Measurements from ENCODE around the gene TAS2R40. TPM values are rescaled to one million over a fixed set of nuclear protein-coding genes. Genes with fewer than 3 reads are reported as not detected.

Gene TAS2R40
- total and polyA plus RNA-seq, 10 of the 15 experiments (the other 5 are each of a cell fraction or from before 2014, with no cell fraction given): not detected

GRCh38 chr7:143243614-143244013 lies 21.8 kb downstream of the TAS2R40 start:
- H3K4me1 ChIP-seq (ENCODE audit: control insufficient read depth, insufficient read depth, low read length): no peaks in the 10 kb centered on the region
- H3K27me3 ChIP-seq (replicated peaks in 1 of 2; ENCODE audit: control insufficient read depth in 2 of 2, insufficient read depth in 2 of 2, low read length in 1 of 2): no peaks in the 10 kb centered on the region
- FAIRE-seq (no peak), DNase-seq (ENCODE audit: low read depth, low spot score) (no peak), ATAC-seq (no peak)
- H3K27ac ChIP-seq (ENCODE audit: control insufficient read depth, insufficient read depth): no peak overlapping the region
- no peaks in the 10 kb centered on the region for H3K36me3 ChIP-seq (ENCODE audit: control insufficient read depth in 2 of 2, insufficient read depth in 2 of 2, low read length in 1 of 2)
- in situ Hi-C loops (cut with MboI) (no loop called here), intact Hi-C loops (cut with micrococcal nuclease; ENCODE audit: unreplicated experiment) (loop anchor here (10.0 kb wide), 1 partner anchor 881 kb away; the partner anchor contains the start of gene OR2A14)
- 37% methylated on average over 3 of the region's 3 CpGs for WGBS (ENCODE audit: insufficient coverage, insufficient replicate concordance, low lambda C conversion rate, missing lambda C conversion rate)
- ChIA-PET SMC1A (ENCODE audit: uncharacterized antibody, unreplicated experiment) (interaction anchor here (1.1 to 1.5 kb wide), 2 partner anchors 65 to 173 kb away, joined by 3 read pairs; no protein-coding TSS in a partner anchor), POLR2A (interaction anchor here (0.6 kb wide), 2 partner anchors 231 to 610 kb away, joined by 3 to 4 read pairs; no protein-coding TSS in a partner anchor), RAD21 (ENCODE audit: unreplicated experiment) (interaction anchor here (0.9 to 1.4 kb wide), 3 partner anchors 61 to 180 kb away, joined by 3 to 4 read pairs (median 4); no protein-coding TSS in a partner anchor), CTCF (interaction anchor here (1.0 to 6.9 kb wide), 4 partner anchors 44 to 172 kb away, joined by 3 to 124 read pairs (median 4); partner anchors contain the start of gene CASP2)
- no peak overlapping the region for H3K9ac ChIP-seq (ENCODE audit: control insufficient read depth, insufficient read depth, low read length)
- no peaks in the 10 kb centered on the region for H3K9me3 ChIP-seq (replicated peaks; ENCODE audit: control insufficient read depth, insufficient read depth, low read length)
- H2AFZ ChIP-seq (ENCODE audit: control insufficient read depth, low read depth, low read length): no peak overlapping the region
- no peaks in the 10 kb centered on the region for H3K79me2 ChIP-seq (ENCODE audit: control insufficient read depth, insufficient read depth, low read length)
- TF ChIP-seq, protein P1, sequence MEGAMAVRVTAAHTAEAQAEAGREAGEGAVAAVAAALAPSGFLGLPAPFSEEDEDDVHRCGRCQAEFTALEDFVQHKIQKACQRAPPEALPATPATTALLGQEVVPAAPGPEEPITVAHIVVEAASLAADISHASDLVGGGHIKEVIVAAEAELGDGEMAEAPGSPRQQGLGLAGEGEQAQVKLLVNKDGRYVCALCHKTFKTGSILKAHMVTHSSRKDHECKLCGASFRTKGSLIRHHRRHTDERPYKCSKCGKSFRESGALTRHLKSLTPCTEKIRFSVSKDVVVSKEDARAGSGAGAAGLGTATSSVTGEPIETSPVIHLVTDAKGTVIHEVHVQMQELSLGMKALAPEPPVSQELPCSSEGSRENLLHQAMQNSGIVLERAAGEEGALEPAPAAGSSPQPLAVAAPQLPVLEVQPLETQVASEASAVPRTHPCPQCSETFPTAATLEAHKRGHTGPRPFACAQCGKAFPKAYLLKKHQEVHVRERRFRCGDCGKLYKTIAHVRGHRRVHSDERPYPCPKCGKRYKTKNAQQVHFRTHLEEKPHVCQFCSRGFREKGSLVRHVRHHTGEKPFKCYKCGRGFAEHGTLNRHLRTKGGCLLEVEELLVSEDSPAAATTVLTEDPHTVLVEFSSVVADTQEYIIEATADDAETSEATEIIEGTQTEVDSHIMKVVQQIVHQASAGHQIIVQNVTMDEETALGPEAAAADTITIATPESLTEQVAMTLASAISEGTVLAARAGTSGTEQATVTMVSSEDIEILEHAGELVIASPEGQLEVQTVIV (IDR thresholded peaks at IDR 0.05; ENCODE audit: borderline replicate concordance, partially characterized antibody): no peak
- TF ChIP-seq MYC (IDR thresholded peaks at IDR 0.05; ENCODE audit: insufficient read depth, insufficient read length, insufficient replicate concordance, low read length, severe bottlenecking) (no peak), RBBP5 (conservative IDR thresholded peaks at IDR 0.05) (no peak), EP300 (IDR thresholded peaks at IDR 0.05; ENCODE audit: borderline replicate concordance in 1 of 2, control insufficient read depth in 1 of 2, low read depth in 2 of 2, low read length in 2 of 2) (no peak), YY1 (IDR thresholded peaks at IDR 0.05; ENCODE audit: low read depth, low read length) (no peak), MTA2 (IDR thresholded peaks at IDR 0.05; ENCODE audit: low read depth) (no peak), ZNF592 (IDR thresholded peaks at IDR 0.05) (no peak)
- H3K4me3 ChIP-seq: no peak overlapping the region
- BruUV-seq (replicated peaks): no TSS peak
- H4K20me1 ChIP-seq (ENCODE audit: control insufficient read depth, insufficient read depth): no peaks in the 10 kb centered on the region
- H3K4me2 ChIP-seq (ENCODE audit: control insufficient read depth, insufficient read depth): no peak overlapping the region
